GM04503 (cell line): Measurements from ENCODE around the gene PMS1.
"Not testable (repeated sequence)": the region's sequence is repeated elsewhere in the genome, so short reads cannot be mapped to it uniquely, and the experiment has no call there.

ENCODE experiments used
- DNase-seq: peaks from one replicate; pipeline ENCODE4 v3.0.0-alpha.2; 2012; ENCODE audit warnings: low read depth

PMS1 gene

GRCh38 chr2:189865826-189866225 is 81.6 kb downstream of the PMS1 start:
- DNase-seq = no peak

GRCh38 chr2:189866296-189866695 is 82.0 kb downstream of the PMS1 start:
- DNase-seq = no peak

GRCh38 chr2:189868896-189869295 is 84.6 kb downstream of the PMS1 start:
- no peak for DNase-seq

GRCh38 chr2:189870381-189871085 is 86.3 kb downstream of the PMS1 start:
- DNase-seq = no peak

GRCh38 chr2:189873696-189874095 is 89.4 kb downstream of the PMS1 start:
- DNase-seq = no peak

- no peak for DNase-seq
These were observed 90.5 kb downstream of the PMS1 start for GRCh38 chr2:189874586-189875320.

- DNase-seq = no peak
These were observed 92.0 kb downstream of the PMS1 start for GRCh38 chr2:189876271-189876670.

- no peak for DNase-seq
These were observed 95.4 kb downstream of the PMS1 start for GRCh38 chr2:189879716-189880081.

- no peak for DNase-seq
These were observed 96.2 kb downstream of the PMS1 start for GRCh38 chr2:189880429-189880828.

- DNase-seq = no peak
These were observed 96.7 kb downstream of the PMS1 start for GRCh38 chr2:189880832-189881492.

GRCh38 chr2:189885368-189885767 is 101.1 kb downstream of the PMS1 start:
- no peak for DNase-seq

- DNase-seq = not testable (repeated sequence)
These were observed 108.5 kb downstream of the PMS1 start for GRCh38 chr2:189892546-189893294.

- no peak for DNase-seq
These were observed 112.6 kb downstream of the PMS1 start for GRCh38 chr2:189896809-189897208.

GRCh38 chr2:189899101-189899500 is 114.9 kb downstream of the PMS1 start:
- no peak for DNase-seq

GRCh38 chr2:189900726-189901125 is 116.5 kb downstream of the PMS1 start:
- DNase-seq = no peak

GRCh38 chr2:189901664-189902063 is 117.4 kb downstream of the PMS1 start:
- no peak for DNase-seq

- DNase-seq = no peak
These were observed 129.6 kb downstream of the PMS1 start for GRCh38 chr2:189913821-189914220.

- DNase-seq = no peak
These were observed 132.4 kb downstream of the PMS1 start for GRCh38 chr2:189916651-189917050.
